ENCODE results near the gene TMEM221.
A peak's percentile ranks its signal among the peaks of the same experiment; 100 is the strongest.

Gene TMEM221

DNA sequence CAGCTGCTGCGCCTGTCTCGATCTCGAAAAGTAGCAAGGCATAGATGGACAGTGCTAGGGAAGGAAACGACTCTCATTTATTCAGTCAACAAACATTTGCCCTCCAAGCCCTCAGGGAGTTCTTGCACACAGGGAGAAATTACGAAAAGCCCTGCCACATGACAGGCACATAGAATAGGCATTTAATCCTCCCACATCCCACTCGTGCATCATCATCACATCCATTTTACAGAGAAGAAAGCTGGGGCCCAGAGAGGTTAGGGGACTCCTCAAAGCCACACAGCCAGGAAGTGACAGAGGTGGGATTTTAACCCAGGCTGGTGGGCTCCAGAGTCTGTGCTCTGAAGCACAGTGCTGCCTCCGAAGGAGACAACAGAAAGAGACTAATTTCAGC is 11.6 kb downstream of the TMEM221 start:
- no peak for DNase-seq

DNA sequence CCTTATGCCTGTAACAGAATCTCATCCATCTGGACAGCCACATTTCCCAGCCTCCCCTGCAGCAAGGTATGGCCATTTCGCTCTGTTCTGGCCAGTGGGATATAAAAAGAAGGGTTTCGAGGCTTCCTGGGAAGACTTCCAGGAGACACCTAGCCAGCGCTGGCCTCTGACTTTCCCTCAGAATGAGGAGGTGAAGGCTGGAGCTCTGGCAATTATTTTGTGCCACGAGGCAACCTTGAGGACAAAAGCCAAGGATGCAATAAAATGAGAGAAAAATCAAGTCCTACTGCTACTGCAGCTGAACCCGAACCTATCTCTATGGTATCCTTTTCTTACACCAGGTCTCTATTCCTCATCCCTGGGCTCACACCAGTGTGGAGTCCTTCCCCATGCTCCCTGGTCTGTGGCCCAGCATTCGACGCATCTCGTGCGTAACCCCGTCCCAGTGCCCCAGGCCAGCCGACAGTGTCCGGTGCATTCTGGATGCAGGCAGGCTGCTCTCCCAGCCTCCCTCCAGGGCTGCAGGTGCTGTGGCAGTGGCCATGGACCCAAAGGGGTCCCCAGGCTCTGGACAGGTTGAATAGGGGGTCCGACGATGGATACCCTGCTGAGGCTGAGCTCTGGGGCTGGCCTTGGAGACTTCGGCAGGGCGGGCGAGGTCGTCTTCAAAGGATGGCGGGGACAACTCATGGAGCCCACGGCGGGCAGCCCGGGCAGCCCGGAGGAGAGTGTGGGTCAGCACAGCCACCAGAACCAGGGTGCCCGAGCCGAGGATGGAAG is 12.2 kb downstream of the TMEM221 start:
- no peak for DNase-seq

DNA sequence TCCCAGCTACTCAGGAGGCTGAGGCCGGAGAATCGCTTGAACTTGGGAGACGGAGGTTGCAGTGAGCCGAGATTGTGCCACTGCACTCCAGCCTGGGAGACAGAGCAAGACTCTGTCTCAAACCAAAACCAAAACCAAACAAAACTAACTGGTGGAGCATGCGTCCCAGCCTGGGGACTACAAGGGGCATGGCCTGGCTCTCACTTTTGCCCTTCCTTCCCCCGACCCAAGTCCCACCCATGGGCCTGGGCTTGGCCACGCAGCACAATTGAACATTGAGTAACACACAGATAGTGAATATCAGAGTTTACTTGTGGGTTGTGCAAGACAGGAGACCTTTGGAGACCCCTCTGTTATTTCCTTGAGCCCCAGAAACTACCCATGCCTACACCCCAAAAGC is 13.2 kb downstream of the TMEM221 start:
- DNase-seq = no peak

DNA sequence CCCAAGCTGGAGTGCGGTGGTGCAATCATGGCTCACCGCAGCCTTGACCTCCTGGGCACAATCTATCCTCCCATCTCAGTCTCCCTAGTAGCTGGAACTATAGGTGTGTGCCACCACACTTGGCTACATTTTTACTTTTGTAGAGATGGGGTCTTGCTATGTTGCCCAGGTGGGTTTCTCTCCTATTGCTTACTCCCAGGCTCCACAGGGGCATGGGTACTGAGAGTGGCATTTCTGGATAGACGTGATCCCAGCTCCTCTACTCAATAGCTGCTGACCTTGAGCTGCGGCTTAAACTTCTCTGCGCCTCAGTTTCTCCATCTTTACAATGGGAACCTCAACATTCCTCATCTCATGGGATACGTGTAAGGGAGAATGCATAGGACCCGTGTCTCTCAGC is 17.1 kb downstream of the TMEM221 start:
- DNase-seq = no peak

DNA sequence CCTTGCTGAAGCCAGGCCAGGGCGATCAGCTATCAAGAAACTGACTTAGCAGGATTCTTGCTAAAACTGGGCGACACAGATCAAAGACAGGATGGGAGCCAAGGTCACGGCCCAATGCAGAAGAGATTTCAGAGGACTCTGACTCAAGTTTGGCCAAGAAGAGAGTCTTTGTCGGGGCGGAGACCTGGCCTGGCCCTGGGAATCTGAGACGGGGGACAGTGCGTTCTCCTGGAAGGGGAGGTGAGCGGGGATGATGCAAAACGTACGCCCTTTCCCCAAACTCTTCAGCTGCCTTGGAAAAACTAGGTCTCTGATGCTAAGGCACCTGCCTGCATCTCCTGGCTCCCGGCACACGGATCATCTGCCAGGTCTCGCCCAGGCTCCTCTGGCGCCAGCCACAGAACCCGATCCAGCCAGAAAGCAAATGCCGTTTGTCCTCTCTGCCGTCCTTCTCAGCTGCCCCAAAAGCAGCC is 18.8 kb downstream of the TMEM221 start:
- no peak for DNase-seq

- DNase-seq = peak; percentile 27
These were observed 23.6 kb downstream of the TMEM221 start for GRCh38 chr19:17424743-17425365.

GRCh38 chr19:17423429-17424208 is 24.8 kb downstream of the TMEM221 start:
- DNase-seq = no peak

DNA sequence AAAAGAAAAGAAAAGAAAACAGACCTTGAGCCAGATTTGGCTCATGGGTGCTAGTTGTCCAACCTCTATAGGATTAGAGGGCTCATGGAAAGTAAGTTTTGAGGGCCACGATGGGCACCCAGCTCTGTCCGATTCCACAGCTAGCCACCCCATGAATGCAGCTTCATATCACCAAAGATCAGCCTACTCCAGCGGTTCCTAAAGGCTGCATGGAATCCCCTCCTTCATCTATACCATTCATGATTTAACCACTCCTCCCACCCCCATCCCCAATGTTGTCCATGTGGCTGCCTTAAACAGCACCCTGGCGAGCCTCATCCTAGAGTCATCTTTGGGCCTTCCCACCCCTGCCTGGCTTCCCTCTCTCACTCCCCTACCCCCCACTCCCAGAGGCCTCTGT is 26.5 kb downstream of the TMEM221 start:
- no peak for DNase-seq

DNA sequence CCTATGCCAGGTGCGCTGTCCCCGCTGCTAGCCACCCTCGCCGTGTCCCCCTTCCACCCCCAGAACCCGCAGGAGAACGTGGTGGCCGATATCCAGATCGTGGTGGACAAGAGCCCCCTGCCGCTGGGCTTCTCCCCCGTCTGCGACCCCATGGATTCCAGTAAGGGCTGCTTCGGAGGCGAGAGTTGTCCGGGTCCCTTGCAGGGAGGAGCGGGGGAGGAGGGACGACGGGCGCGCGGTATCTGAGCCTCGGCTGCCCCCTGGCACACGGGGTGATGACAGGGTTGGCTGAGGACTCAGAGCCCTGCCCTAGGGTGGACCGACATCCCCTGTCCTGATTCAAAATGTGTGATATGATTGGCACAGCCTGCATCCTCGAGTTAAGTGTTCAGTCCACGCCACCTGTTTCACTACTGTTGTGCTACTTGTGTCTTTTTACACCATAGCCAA is 28.0 kb downstream of the TMEM221 start:
- DNase-seq = peak; percentile 40

DNA sequence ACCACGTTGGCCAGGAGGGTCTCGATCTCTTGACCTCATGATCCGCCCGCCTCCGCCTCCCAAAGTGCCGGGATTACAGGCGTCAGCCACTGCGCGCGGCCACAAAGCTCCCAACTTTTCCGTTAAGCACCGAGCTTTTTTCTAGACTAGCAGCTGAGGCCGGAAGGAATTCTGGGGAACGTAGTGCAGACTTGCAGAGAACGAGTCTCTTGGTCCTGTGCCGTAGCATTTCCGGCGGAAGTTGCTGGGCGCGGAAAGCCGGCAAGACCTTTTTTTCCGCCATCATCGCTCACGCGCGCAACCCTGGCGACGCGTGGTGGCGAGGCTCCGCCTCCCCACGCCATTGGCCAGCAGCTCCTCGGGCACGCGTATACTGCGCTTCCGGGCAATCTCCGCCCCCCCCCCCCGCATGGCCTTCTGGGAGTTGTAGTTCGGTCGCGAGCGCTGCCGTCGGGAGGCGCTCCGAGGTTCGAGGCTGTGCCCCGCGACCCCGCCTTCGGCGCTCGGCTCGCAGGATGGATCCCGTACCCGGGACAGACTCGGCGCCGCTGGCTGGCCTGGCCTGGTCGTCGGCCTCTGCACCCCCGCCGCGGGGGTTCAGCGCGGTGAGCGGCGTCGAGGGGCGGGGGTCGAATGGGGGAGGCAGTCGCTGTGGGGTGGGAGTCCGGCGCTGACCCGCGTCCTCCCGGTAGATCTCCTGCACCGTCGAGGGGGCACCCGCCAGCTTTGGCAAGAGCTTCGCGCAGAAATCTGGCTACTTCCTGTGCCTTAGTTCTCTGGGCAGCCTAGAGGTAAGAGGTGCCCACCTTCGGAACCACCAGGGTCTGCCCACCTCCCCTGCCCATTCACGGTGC is 28.6 kb downstream of the TMEM221 start, which contains the start of gene MVB12A:
TSS of gene MVB12A (plus strand) at position 427 of the 854 bp plus-strand sequence. CDS start at position 516, 89 bp downstream.
- peak; percentile 99 for DNase-seq

DNA sequence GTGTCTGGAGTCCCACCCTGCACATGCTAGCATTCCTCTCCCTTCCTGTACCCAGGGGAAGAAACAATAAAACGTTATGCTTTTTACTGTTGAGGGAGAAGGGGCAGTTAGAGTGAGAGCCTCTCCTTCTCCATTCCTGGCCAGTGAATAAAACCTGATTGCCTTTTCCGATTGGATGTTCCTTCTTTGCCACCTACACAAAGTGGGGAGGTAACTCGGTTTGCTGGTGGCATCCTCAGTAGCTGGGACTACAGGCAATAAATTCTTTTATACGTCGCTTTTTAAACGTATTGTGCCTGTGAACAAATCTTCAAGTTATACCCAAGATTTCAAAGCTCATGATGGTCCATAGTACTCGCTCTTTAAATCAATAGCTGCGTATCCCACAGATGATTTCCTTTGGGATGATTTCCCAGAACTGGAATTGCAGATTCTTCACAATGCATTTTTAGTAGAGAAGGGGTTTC is 29.3 kb downstream of the TMEM221 start:
- peak; percentile 43 for DNase-seq

- DNase-seq = no peak
These were observed 29.8 kb downstream of the TMEM221 start for GRCh38 chr19:17418710-17419109.

DNA sequence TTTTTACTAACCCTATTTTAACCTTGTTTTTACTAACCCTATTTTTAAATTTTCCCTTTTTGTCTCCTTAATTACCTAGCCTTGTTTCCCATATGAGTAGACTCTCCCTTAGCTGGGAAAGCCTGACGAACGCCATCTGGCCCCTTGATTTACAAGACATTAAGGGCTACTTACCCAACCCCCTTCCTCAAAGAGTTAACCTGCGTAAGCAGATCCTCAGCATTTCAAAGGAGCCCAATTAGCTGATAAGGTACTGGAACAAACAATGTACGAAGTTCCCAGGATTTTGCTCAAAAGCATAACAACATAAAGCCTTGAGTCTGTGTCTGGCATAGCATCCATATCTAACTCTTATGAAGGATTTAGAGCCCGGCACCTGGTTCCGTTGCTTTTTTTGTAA is 33.3 kb downstream of the TMEM221 start:
- no peak for DNase-seq

- no peak for DNase-seq
These were observed 34.4 kb downstream of the TMEM221 start for GRCh38 chr19:17414097-17414496.

DNA sequence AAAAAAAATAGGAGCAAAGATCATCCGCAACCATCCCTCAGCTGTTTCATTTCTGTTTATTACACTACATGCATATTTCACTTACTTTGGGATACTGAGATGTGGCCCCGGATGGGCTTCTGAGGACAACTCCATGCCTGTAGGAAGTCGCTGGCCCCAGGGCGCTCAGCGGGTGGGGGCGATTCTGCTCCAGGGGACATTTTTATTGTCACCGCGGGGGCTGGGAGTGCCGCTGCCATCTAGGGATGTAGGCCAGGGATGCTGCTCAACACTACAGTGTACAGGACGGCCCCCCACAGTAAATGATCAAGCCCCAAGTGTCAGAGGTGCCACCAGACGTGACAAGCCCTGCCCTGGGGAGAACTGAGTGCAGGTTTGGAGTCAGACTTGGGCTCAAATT is 36.7 kb downstream of the TMEM221 start:
- DNase-seq = no peak

- no peak for DNase-seq
These were observed 38.5 kb downstream of the TMEM221 start for GRCh38 chr19:17409990-17410389.

DNA sequence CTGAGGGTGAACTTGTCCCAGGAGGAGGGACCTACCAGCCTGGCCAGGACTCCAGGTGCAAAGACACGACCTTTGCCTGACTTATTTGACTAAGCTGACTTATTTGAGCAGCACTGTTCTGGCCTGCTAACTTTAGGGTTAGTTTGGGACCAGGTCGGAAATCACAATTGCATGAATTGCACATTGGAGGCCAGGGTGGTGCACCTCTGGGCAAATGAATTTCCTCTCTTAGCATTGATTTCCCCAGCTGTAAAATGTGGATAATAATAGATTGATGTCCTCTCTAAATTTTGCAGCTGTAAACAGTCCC is 41.6 kb downstream of the TMEM221 start:
- no peak for DNase-seq

- DNase-seq = peak; percentile 76
These were observed 42.2 kb downstream of the TMEM221 start for GRCh38 chr19:17406046-17406886.

DNA sequence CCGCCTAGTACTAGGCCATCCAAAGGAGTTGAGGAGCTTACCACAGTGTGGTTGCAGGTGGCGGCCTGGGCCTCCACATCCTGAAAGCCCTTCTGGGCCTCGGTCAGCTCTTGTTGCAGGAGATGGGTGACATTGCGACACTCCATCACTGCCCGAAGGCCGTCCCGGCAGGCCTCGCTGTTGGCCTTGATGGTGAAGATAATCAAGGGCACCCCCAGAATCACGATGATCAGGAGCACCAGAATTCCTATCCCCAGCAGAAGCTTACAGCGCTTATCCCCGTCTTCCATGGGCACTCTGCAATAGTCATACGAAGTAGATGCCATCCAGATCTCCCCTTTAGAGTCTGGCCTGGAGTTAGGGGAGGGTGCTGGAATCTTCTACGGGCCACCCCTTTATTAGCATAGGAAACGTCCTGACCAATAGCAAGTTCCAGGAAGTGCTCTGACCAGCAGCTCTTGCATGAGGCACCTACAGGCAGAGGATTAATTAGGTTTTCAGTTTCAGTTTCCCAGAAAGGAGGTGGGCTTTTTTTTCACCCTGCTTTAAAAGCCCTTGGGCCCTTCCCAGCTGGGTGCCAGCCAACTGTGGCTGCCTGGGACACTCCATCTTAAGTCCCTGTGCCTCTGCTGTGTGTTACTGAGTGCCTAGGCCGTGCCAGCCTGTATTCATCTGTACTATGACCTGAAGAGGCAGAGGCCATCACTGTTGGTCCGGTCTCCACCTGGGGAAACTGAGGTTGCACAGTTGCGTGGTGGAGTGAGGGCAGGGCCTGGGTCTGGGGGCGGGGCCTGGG is 43.0 kb downstream of the TMEM221 start, which contains the start of gene BST2:
TSS of gene BST2 (minus strand) at position 381 of the 796 bp plus-strand sequence. CDS start at position 326, 55 bp downstream.
- DNase-seq = peak; percentile 93

- DNase-seq = no peak
These were observed 43.7 kb downstream of the TMEM221 start for GRCh38 chr19:17404621-17405249.
